IMR-90 (cell line): Measurements from ENCODE around the gene GSTA1.
"Not testable (repeated sequence)": the region's sequence is repeated elsewhere in the genome, so short reads cannot be mapped to it uniquely, and the experiment has no call there.

Experiments
- FOS ChIP-seq: fragments of 150-350 bp; IDR thresholded peaks from 2 replicates; pipeline ENCODE4 v1.6.1; 2016; ENCODE audit warnings: low read depth, low read length
- MXI1 ChIP-seq: IDR thresholded peaks from 2 replicates; pipeline ENCODE4 v1.6.1; 2012; ENCODE audit warnings: low read depth, mild to moderate bottlenecking, low read length, moderate library complexity, borderline replicate concordance
- POLR2A ChIP-seq: IDR thresholded peaks from 2 replicates; pipeline ENCODE4 v1.6.1; 2012; ENCODE audit warnings: mild to moderate bottlenecking, low read depth, low read length
- RCOR1 ChIP-seq: IDR thresholded peaks from 2 replicates; pipeline ENCODE4 v1.6.1; 2012; ENCODE audit warnings: mild to moderate bottlenecking, low read length, improper control_type of control experiment; ENCODE audit not compliant: insufficient replicate concordance
- TF ChIP-seq, protein P1 (sequence below): conservative IDR thresholded peaks from 2 replicates; pipeline ENCODE4 v1.5.1; 2012; ENCODE audit warnings: mild to moderate bottlenecking, low read depth, low read length, improper control_type of control experiment
- TF ChIP-seq, protein P2 (sequence below): fragments of 150-350 bp; IDR thresholded peaks from 2 replicates; pipeline ENCODE4 v1.6.1; 2017; ENCODE audit warnings: mild to moderate bottlenecking, antibody characterized with exemption, low read length, low read depth

DNA sequence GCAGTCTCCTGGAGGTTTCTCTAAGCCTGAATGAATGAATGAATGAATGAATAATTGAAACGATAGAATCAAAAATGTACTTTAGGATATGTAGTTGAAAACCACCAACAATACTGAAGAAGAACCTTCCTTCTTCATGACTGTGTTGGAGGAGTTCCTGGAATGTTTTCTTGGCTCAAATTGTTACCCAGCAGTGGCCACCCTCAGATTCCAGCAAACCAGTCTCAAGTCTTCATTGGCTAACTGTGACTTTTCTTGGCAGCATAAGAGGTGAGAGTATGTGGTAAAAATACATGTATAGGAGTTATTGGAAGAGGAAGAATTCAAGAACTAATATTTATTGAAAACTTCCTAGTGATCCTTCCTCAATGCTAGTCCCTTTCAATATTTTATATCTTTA is 4.3 kb downstream of the GSTA1 start:
- TF ChIP-seq, protein P1, sequence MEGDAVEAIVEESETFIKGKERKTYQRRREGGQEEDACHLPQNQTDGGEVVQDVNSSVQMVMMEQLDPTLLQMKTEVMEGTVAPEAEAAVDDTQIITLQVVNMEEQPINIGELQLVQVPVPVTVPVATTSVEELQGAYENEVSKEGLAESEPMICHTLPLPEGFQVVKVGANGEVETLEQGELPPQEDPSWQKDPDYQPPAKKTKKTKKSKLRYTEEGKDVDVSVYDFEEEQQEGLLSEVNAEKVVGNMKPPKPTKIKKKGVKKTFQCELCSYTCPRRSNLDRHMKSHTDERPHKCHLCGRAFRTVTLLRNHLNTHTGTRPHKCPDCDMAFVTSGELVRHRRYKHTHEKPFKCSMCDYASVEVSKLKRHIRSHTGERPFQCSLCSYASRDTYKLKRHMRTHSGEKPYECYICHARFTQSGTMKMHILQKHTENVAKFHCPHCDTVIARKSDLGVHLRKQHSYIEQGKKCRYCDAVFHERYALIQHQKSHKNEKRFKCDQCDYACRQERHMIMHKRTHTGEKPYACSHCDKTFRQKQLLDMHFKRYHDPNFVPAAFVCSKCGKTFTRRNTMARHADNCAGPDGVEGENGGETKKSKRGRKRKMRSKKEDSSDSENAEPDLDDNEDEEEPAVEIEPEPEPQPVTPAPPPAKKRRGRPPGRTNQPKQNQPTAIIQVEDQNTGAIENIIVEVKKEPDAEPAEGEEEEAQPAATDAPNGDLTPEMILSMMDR: not testable (repeated sequence)
- not testable (repeated sequence) for TF ChIP-seq POLR2A, FOS, RCOR1, MXI1
- TF ChIP-seq, protein P2, sequence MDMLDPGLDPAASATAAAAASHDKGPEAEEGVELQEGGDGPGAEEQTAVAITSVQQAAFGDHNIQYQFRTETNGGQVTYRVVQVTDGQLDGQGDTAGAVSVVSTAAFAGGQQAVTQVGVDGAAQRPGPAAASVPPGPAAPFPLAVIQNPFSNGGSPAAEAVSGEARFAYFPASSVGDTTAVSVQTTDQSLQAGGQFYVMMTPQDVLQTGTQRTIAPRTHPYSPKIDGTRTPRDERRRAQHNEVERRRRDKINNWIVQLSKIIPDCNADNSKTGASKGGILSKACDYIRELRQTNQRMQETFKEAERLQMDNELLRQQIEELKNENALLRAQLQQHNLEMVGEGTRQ: not testable (repeated sequence)
